Measurements from ENCODE around the gene SCD5.
"Not testable (repeated sequence)": the region's sequence is repeated elsewhere in the genome, so short reads cannot be mapped to it uniquely, and the experiment has no call there.

SCD5 gene

GRCh38 chr4:82820689-82821088, 22.1 kb upstream of the SCD5 start:
- H3K4me3 ChIP-seq (ENCODE audit: low read depth, low read length): no peak overlapping the region
- no peak for TF ChIP-seq CTCF (IDR thresholded peaks at IDR 0.05; ENCODE audit: insufficient read depth, low read depth, low read length, missing control alignments)
- no peak for DNase-seq (ENCODE audit: low read depth)

- no peak for TF ChIP-seq CTCF (IDR thresholded peaks at IDR 0.05; ENCODE audit: insufficient read depth, low read depth, low read length, missing control alignments)
- no peak overlapping the region for H3K4me3 ChIP-seq (ENCODE audit: low read depth, low read length)
- DNase-seq (ENCODE audit: low read depth): no peak
These were observed 20.4 kb upstream of the SCD5 start for GRCh38 chr4:82818664-82819662.

- not testable (repeated sequence) for H3K4me3 ChIP-seq (ENCODE audit: low read depth, low read length); DNase-seq (ENCODE audit: low read depth)
These were observed 18.3 kb upstream of the SCD5 start for GRCh38 chr4:82816874-82817273.

GRCh38 chr4:82814034-82814433, 15.4 kb upstream of the SCD5 start:
- no peak for TF ChIP-seq CTCF (IDR thresholded peaks at IDR 0.05; ENCODE audit: insufficient read depth, low read depth, low read length, missing control alignments)

GRCh38 chr4:82811838-82812341, 13.3 kb upstream of the SCD5 start:
- no peak for DNase-seq (ENCODE audit: low read depth)
- TF ChIP-seq CTCF (IDR thresholded peaks at IDR 0.05; ENCODE audit: insufficient read depth, low read depth, low read length, missing control alignments): no peak
- H3K4me3 ChIP-seq (ENCODE audit: low read depth, low read length): no peak overlapping the region

More at GRCh38 chr4:82814034-82814433, 15.4 kb upstream of the SCD5 start:
- no peak for DNase-seq (ENCODE audit: low read depth)
- H3K4me3 ChIP-seq (ENCODE audit: low read depth, low read length): no peak overlapping the region

- no peak overlapping the region for H3K4me3 ChIP-seq (ENCODE audit: low read depth, low read length)
- no peak for TF ChIP-seq CTCF (IDR thresholded peaks at IDR 0.05; ENCODE audit: insufficient read depth, low read depth, low read length, missing control alignments)
These were observed 12.8 kb upstream of the SCD5 start for GRCh38 chr4:82811392-82811791.

GRCh38 chr4:82810176-82810575, 11.6 kb upstream of the SCD5 start:
- no peak overlapping the region for H3K4me3 ChIP-seq (ENCODE audit: low read depth, low read length)
- no peak for DNase-seq (ENCODE audit: low read depth)
- no peak for TF ChIP-seq CTCF (IDR thresholded peaks at IDR 0.05; ENCODE audit: insufficient read depth, low read depth, low read length, missing control alignments)

More at GRCh38 chr4:82811392-82811791, 12.8 kb upstream of the SCD5 start:
- no peak for DNase-seq (ENCODE audit: low read depth)

Data from GM12865 (cell line).